ENCODE data around the gene CIT. TPM values are rescaled to one million over a fixed set of nuclear protein-coding genes. Genes with fewer than 3 reads are reported as not detected.

The CIT gene
- total and polyA plus RNA-seq, 9 donors = 0.39 to 3.6 (median 1.7) TPM

DNA sequence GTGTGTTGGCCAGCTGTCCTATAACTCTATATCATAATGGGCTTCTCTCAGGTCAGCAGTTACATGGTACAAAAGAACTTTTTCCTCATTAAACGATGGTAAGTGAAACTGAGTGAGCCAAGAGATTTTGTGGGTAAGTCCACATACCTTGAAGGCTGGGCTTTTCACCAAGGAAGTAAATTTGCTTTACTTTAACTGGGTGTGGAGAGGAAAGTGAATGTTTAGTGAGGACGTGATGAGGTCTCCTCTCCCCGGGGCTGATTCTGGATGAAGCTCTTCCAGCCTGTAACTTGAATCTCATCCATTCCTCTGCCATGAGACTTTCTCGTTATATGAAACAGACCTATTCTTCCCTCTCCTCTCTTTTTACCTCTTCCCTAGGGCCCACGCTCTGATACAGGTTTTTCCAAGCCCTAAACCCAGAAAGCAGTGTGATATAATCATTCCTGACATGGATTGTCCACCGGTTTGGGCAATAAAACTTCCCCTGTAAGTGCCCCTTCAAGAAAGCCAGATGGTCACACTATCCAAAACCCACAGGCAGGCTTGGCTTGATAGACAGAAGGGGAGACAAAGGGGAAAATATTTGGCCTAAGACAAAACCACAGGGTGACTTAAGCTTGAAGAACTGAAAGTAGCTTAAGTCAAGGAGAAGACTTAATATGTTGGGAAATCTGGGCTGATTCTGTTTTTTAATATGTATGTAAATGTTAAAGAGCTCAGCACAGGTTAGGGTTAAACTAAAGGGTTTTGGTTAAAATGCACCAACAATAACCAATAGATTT is 50.3 kb downstream of the CIT start:
- H3K9me3 ChIP-seq = no peaks in the 10 kb centered on the region
- H3K27ac ChIP-seq = no peak overlapping the region
- intact Hi-C loops (cut with DNase I) = no loop called here
- no peaks in the 10 kb centered on the region for H3K27me3 ChIP-seq
- H3K4me1 ChIP-seq (ENCODE audit: insufficient read depth) = no peaks in the 10 kb centered on the region
- WGBS, 3 donors = 77 to 78% (median 78%) methylated on average over 6 of the region's 6 CpGs
- H3K4me3 ChIP-seq = no peak overlapping the region
- H3K36me3 ChIP-seq = no peaks in the 10 kb centered on the region
- TF ChIP-seq EP300 (IDR thresholded peaks at IDR 0.05) (no peak), POLR2A (IDR thresholded peaks at IDR 0.05) (no peak)
- TF ChIP-seq, protein P1, sequence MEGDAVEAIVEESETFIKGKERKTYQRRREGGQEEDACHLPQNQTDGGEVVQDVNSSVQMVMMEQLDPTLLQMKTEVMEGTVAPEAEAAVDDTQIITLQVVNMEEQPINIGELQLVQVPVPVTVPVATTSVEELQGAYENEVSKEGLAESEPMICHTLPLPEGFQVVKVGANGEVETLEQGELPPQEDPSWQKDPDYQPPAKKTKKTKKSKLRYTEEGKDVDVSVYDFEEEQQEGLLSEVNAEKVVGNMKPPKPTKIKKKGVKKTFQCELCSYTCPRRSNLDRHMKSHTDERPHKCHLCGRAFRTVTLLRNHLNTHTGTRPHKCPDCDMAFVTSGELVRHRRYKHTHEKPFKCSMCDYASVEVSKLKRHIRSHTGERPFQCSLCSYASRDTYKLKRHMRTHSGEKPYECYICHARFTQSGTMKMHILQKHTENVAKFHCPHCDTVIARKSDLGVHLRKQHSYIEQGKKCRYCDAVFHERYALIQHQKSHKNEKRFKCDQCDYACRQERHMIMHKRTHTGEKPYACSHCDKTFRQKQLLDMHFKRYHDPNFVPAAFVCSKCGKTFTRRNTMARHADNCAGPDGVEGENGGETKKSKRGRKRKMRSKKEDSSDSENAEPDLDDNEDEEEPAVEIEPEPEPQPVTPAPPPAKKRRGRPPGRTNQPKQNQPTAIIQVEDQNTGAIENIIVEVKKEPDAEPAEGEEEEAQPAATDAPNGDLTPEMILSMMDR (IDR thresholded peaks at IDR 0.05) = no peak
- no peak for DNase-seq

DNA sequence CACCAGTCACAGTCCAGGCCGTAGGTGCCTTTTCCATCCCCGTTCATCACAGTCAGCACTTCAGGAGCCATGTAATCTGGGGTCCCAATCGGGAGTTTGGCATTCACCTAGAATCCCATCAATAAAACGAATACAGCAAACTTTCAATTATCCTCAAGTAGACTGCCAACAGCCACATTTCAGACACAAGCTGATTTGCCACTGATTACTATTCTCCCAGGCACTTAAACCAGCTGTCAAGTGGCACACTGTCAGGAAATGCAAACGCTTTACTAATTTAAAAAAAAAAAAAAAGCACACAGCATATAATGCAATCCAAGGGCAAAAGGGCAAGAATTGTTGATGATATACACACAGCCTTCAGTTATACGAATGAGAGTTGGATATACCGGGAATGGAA is 51.9 kb downstream of the CIT start:
- H3K9me3 ChIP-seq = no peaks in the 10 kb centered on the region
- intact Hi-C loops (cut with DNase I) = no loop called here
- H3K27ac ChIP-seq = no peak overlapping the region
- H3K27me3 ChIP-seq = no peaks in the 10 kb centered on the region
- H3K36me3 ChIP-seq = no peaks in the 10 kb centered on the region
- TF ChIP-seq POLR2A (IDR thresholded peaks at IDR 0.05) = no peak
- TF ChIP-seq, protein P1 (IDR thresholded peaks at IDR 0.05) = no peak
- no peak for TF ChIP-seq EP300 (IDR thresholded peaks at IDR 0.05)
- no peaks in the 10 kb centered on the region for H3K4me1 ChIP-seq (ENCODE audit: insufficient read depth)
- 90 to 95% (median 94%) methylated on average over 7 of the region's 7 CpGs for WGBS, 3 donors
- DNase-seq = no peak
- H3K4me3 ChIP-seq = no peak overlapping the region

DNA sequence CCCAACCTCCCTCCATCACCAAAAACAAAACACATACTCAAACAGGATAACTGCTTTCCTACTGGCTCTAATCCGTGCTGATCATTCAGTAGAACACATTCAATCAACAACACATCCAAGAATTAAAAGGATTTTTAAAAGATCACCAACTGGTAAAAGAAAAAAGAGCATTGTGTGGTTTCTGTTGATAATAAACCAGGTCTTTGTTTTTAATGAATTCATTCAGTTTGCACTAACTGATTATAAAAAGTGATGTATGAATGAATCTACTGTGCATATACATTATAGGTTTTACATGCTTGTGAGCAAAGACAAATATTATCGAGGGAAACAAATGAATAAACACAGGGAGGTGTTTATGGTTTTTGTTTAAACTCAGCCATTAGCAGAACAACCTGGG is 55.1 kb downstream of the CIT start:
- H3K27ac ChIP-seq = no peak overlapping the region

DNA sequence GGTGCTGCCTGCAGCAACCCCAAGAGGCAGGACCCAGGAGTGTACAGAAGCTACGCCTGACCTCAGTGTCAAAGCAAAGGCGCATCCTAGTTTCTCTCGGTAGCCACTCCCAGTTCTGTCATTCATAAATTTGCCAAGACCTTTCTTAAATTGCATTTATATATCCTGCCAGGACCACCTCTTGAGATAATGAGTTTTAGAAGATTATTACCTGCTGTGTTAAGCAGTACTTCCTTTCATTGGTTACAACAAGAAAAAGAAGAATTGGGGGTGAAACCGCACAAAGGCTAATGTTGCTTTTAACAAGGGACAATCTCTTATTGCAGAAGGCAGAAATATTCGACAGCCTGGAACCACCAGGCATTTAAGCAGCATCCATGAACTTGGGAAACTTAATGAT is 57.8 kb downstream of the CIT start:
- Histone ChIP-seq H3K36me3 (no peaks in the 10 kb centered on the region), H3K9me3 (no peaks in the 10 kb centered on the region), H3K27me3 (no peaks in the 10 kb centered on the region), H3K27ac (no peak overlapping the region), H3K4me3 (no peak overlapping the region), H3K4me1 (ENCODE audit: insufficient read depth) (no peaks in the 10 kb centered on the region)
- TF ChIP-seq, protein P1 (IDR thresholded peaks at IDR 0.05) = no peak
- no peak for TF ChIP-seq POLR2A (IDR thresholded peaks at IDR 0.05)
- WGBS, 3 donors = 80 to 90% (median 81%) methylated on average over 5 of the region's 5 CpGs
- no peak for DNase-seq
- intact Hi-C loops (cut with DNase I) = no loop called here

More for the DNA sequence above, 55.1 kb downstream of the CIT start:
- Histone ChIP-seq H3K4me1 (ENCODE audit: insufficient read depth) (no peaks in the 10 kb centered on the region), H3K27me3 (no peaks in the 10 kb centered on the region), H3K9me3 (no peaks in the 10 kb centered on the region), H3K4me3 (no peak overlapping the region), H3K36me3 (no peaks in the 10 kb centered on the region)
- WGBS, 3 donors = 70 to 74% (median 71%) methylated on average over 2 of the region's 2 CpGs
- DNase-seq = no peak
- intact Hi-C loops (cut with DNase I) = no loop called here
- TF ChIP-seq, protein P1 (IDR thresholded peaks at IDR 0.05) = no peak
- TF ChIP-seq EP300 (IDR thresholded peaks at IDR 0.05) (no peak), POLR2A (IDR thresholded peaks at IDR 0.05) (no peak)
